K562 (cell line): ENCODE data around the gene INTS12. TPM values are rescaled to one million over a fixed set of nuclear protein-coding genes. Genes with fewer than 3 reads are reported as not detected.

Source experiments
- ATAC-seq: fragments of 200-7000 bp; cut with Tn5 transposase; 3 replicates; pipeline ENCODE4 v1.9.1; 2020; ENCODE audit warnings: moderate library complexity
- BruUV-seq: library from RNA; stranded (reverse); fragments of 400-500 nt; replicated peaks from 2 replicates; lab custom pipeline; 2021; lab: Mats Ljungman, UMichigan
- CTCF ChIA-PET: fragments of 300-600 bp; formaldehyde crosslinking; extraction: SDS; loops from one replicate; lab custom pipeline; 2021; ENCODE audit warnings: low intra/inter-chr PET ratio; lab: Yijun Ruan, JAX
- POLR2A ChIA-PET: fragments of 300-600, 350-650 bp; sonication (Branson Sonifier 250); formaldehyde crosslinking; extraction: SDS; loops from one replicate; lab custom pipeline; 2021; ENCODE audit warnings: antibody characterized with exemption, inconsistent platforms; lab: Yijun Ruan, JAX
- DNase-seq, 4 experiments: peaks; one replicate each; pipeline versions ENCODE4 v3.0.0 to v3.0.0-alpha.2; 2011 to 2018; ENCODE audit warnings: low spot score in 3 of 4, mixed read lengths in 3 of 4; ENCODE audit errors: extremely low read depth in 1 of 4
- FAIRE-seq: peaks from 2 replicates; lab custom pipeline; 2011; peaks lifted over from hg19 to GRCh38; lab: Jason Lieb, UNC
- H2AFZ ChIP-seq: 2 replicates; pipeline ENCODE4 v1.6.0; 2011; ENCODE audit warnings: low read depth, low read length, control low read depth, inconsistent platforms
- H3K27ac ChIP-seq: fragments of 200-600 bp; 3 replicates; pipeline ENCODE4 v1.8.0; 2011; ENCODE audit warnings: low read depth, mild to moderate bottlenecking, control low read depth, inconsistent platforms, low read length, moderate library complexity, mixed read lengths; ENCODE audit errors: extremely low read depth
- H3K27me3 ChIP-seq, 2 experiments: fragments of 300-600 bp in 1 of 2; 2 replicates in 1 of 2; 3 replicates in 1 of 2; pipeline versions ENCODE4 v1.6.0 to v1.8.0; 2011; ENCODE audit warnings: inconsistent platforms in 2 of 2, low read length in 2 of 2, mild to moderate bottlenecking in 1 of 2, mixed read lengths in 1 of 2, moderate library complexity in 1 of 2; ENCODE audit not compliant: control insufficient read depth in 2 of 2, insufficient read depth in 2 of 2
- H3K36me3 ChIP-seq: fragments of 300-600 bp; 3 replicates; pipeline ENCODE4 v1.8.0; 2011; ENCODE audit warnings: mild to moderate bottlenecking, low read length, inconsistent platforms; ENCODE audit not compliant: control insufficient read depth, insufficient read depth
- H3K4me1 ChIP-seq, 2 experiments: fragments of 200-600 bp in 1 of 2; replicated peaks in 1 of 2; 2 replicates in 1 of 2; 3 replicates in 1 of 2; pipeline versions ENCODE4 v1.5.1 to v1.8.0; 2011; ENCODE audit warnings: inconsistent platforms in 2 of 2, low read length in 2 of 2, mild to moderate bottlenecking in 1 of 2, mixed read lengths in 1 of 2, moderate library complexity in 1 of 2; ENCODE audit not compliant: control insufficient read depth in 2 of 2, insufficient read depth in 2 of 2
- H3K4me2 ChIP-seq: 2 replicates; pipeline ENCODE4 v1.6.1; 2011; ENCODE audit warnings: low read length, control low read depth, inconsistent platforms, mixed read lengths; ENCODE audit not compliant: insufficient read depth
- H3K4me3 ChIP-seq: fragments of 200-600 bp; sonication (generic), shearing (Covaris generic); 2 replicates; pipeline ENCODE4 v1.5.1; 2016; ENCODE audit warnings: control low read depth, inconsistent platforms
- H3K79me2 ChIP-seq: fragments of 200-600 bp; 3 replicates; pipeline ENCODE4 v1.8.0; 2011; ENCODE audit warnings: low read length, inconsistent platforms; ENCODE audit not compliant: control insufficient read depth, insufficient read depth
- H3K9ac ChIP-seq, 2 experiments: 2 replicates each; pipeline versions ENCODE4 v1.6.0 to v1.6.1; 2011; ENCODE audit warnings: low read depth in 2 of 2, low read length in 2 of 2, control low read depth in 1 of 2, inconsistent platforms in 1 of 2, mild to moderate bottlenecking in 1 of 2, mixed read lengths in 1 of 2; ENCODE audit not compliant: insufficient read depth in 1 of 2
- H3K9me1 ChIP-seq: one replicate; pipeline ENCODE4 v1.6.0; 2011; ENCODE audit warnings: inconsistent platforms, mild to moderate bottlenecking, low read length, moderate library complexity; ENCODE audit not compliant: control insufficient read depth, insufficient read depth
- H3K9me3 ChIP-seq: replicated peaks from 2 replicates; pipeline ENCODE4 v1.5.1; 2011; ENCODE audit warnings: low read depth, low read length, inconsistent platforms; ENCODE audit not compliant: control insufficient read depth, insufficient read depth
- H4K20me1 ChIP-seq: replicated peaks from 2 replicates; pipeline ENCODE4 v1.6.1; 2011; ENCODE audit warnings: low read length, inconsistent platforms, mixed read lengths; ENCODE audit not compliant: control insufficient read depth, insufficient read depth
- ADNP ChIP-seq: fragments of 200-800 bp; sonication (Bioruptor generic); IDR thresholded peaks from 2 replicates; pipeline ENCODE4 v1.6.1; 2016; ENCODE audit warnings: missing genetic modification characterization, missing compliant biosample characterization
- BCLAF1 ChIP-seq, 2 experiments: fragments of 450-650 bp in 1 of 2; IDR thresholded peaks; 2 replicates each; pipeline ENCODE4 v1.6.1; 2011 to 2017; ENCODE audit warnings: low read depth in 2 of 2, antibody characterized with exemption in 1 of 2, borderline replicate concordance in 1 of 2, low read length in 1 of 2, mild to moderate bottlenecking in 1 of 2, mixed read lengths in 1 of 2; ENCODE audit not compliant: control insufficient read depth in 1 of 2
- DIDO1 ChIP-seq: fragments of 450-650 bp; IDR thresholded peaks from 2 replicates; pipeline ENCODE4 v1.6.1; 2016; ENCODE audit warnings: low read depth, missing biosample characterization, missing genetic modification characterization
- ZNF277 ChIP-seq: fragments of 250-450 bp; sonication (Bioruptor Pico); IDR thresholded peaks from 2 replicates; pipeline ENCODE4 v1.8.0; 2022; ENCODE audit warnings: inconsistent platforms, mild to moderate bottlenecking, moderate library complexity, borderline replicate concordance
- WGBS: fragments of 100-300 bp; shearing (Covaris generic); methylation state at CpG from one replicate; pipeline ENCODE4 v1.1.6; 2016; ENCODE audit warnings: low coverage, mixed read lengths; ENCODE audit not compliant: insufficient coverage; ENCODE audit errors: missing lambda C conversion rate; 5-methylcytosine and 5-hydroxymethylcytosine counted together
- in situ Hi-C: fragments of 300-500 bp; cut with MboI; formaldehyde crosslinking; loops from 4 replicates; pipeline ENCODE4 v1.15.0; 2018; ENCODE audit warnings: inconsistent platforms, mixed read lengths
- intact Hi-C: fragments of 100-400 bp; cut with micrococcal nuclease; formaldehyde crosslinking; loops from 2 replicates; pipeline ENCODE4 v1.14.2; 2022
- polyA plus RNA-seq, 8 experiments: library from polyadenylated mRNA; depleted of rRNA in 4 of 8; stranded (reverse) in 5 of 8; unstranded in 3 of 8; fragments of >200 nt; fragmentation: Nextera tagmentation in 2 of 8; fragmentation: Illumina TruSeq in 1 of 8; extraction: Ambion mirVana in 2 of 8; extraction: Trizol in 1 of 8; gene quantifications; 2 replicates each; pipeline versions ENCODE4 v1.2.1 to v1.2.3, GENCODE V29; 2011 to 2014; ENCODE audit warnings: inconsistent platforms in 1 of 8, missing spikeins in 1 of 8
- total RNA-seq, 7 experiments: library from RNA; depleted of rRNA in 6 of 7; stranded (reverse); fragments of >200 nt in 6 of 7; fragmentation: Illumina TruSeq in 2 of 7; extraction: Trizol in 2 of 7; gene quantifications; 2 replicates each; pipeline versions ENCODE4 v1.2.1 to v1.2.3, GENCODE V29; 2011 to 2021; ENCODE audit warnings: low replicate concordance in 1 of 7
- TF ChIP-seq, protein P1 (sequence below): fragments of 450-650 bp; formaldehyde crosslinking; IDR thresholded peaks from 2 replicates; pipeline ENCODE4 v1.4.0; 2022; ENCODE audit warnings: missing genetic modification characterization

INTS12 gene
- total and polyA plus RNA-seq, 9 of the 15 experiments (the other 6 are each of a cell fraction or from before 2014, with no cell fraction given) = 24.5 to 82.9 (median 41.2) TPM

GRCh38 chr4:105683038-105683437 is 25.5 kb downstream of the INTS12 start:
- TSS peak; percentile 32 for BruUV-seq
- in situ Hi-C loops (no loop called here), intact Hi-C loops (no loop called here)
- Histone ChIP-seq H3K36me3 (peaks cover 36% of the 10 kb centered on the region; the same call in 1 of the 3 replicates), H2AFZ (no peak overlapping the region), H3K9me1 (no peaks in the 10 kb centered on the region), H3K27ac (no peak overlapping the region), H3K79me2 (no peaks in the 10 kb centered on the region), H3K9me3 (no peaks in the 10 kb centered on the region), H3K4me2 (no peak overlapping the region), H4K20me1 (no peaks in the 10 kb centered on the region), H3K9ac (no peak overlapping the region), H3K27me3 (no peaks in the 10 kb centered on the region), H3K4me1 (no peaks in the 10 kb centered on the region), H3K4me3 (no peak overlapping the region)
- ATAC-seq (no peak), FAIRE-seq (no peak), DNase-seq (no peak)
- CTCF ChIA-PET = no interaction called here
- TF ChIP-seq ZNF277 (no peak), DIDO1 (tag) (no peak), BCLAF1 (IDR thresholded peaks at IDR 0.05; ENCODE audit: borderline replicate concordance in 1 of 2, control insufficient read depth in 1 of 2, low read depth in 2 of 2, low read length in 1 of 2) (no peak), ADNP (no peak)
- TF ChIP-seq, protein P1, sequence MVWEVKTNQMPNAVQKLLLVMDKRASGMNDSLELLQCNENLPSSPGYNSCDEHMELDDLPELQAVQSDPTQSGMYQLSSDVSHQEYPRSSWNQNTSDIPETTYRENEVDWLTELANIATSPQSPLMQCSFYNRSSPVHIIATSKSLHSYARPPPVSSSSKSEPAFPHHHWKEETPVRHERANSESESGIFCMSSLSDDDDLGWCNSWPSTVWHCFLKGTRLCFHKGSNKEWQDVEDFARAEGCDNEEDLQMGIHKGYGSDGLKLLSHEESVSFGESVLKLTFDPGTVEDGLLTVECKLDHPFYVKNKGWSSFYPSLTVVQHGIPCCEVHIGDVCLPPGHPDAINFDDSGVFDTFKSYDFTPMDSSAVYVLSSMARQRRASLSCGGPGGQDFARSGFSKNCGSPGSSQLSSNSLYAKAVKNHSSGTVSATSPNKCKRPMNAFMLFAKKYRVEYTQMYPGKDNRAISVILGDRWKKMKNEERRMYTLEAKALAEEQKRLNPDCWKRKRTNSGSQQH = no peak
- POLR2A ChIA-PET = no interaction called here
- WGBS = 93% methylated on average over 4 of the region's 4 CpGs
